Measurements from ENCODE around the gene SGK1. TPM values are rescaled to one million over a fixed set of nuclear protein-coding genes. Genes with fewer than 3 reads are reported as not detected.

The SGK1 gene
- 100 to 1,000 TPM in 3 of 8 experiments, 10 to 100 TPM in 4, 1 to 10 TPM in 1; 4.2 to 377 (median 21.4) TPM for total RNA-seq

GRCh38 chr6:134317471-134318131, at the start of gene SGK1:
Gene SGK1, minus strand, starts transcription at chr6:134318112. Its CDS starts 652 bp downstream, at chr6:134317460.
- ATAC-seq (replicated peaks in 6 of 8) = peak; percentile 84 to 96 (median 90)
- 0 to 8% (median 0%) methylated on average over 1 to 16 of the region's 33 CpGs; no CpG with 5 or more reads in 1 of the 10 experiments for WGBS, 10 experiments
- in situ Hi-C loops (cut with MboI; ENCODE audit: low pct_unique_long_range_greater_than_20kb in 2 of 9, low sequenced_read_pairs in 9 of 9, unreplicated experiment in 9 of 9) = no loop called here
- Histone ChIP-seq H3K4me1 (replicated peaks in 1 of 2) (peaks cover 0 to 8% of the 10 kb centered on the region in 2 donors), H3K27ac (peak within 1 kb of the TSS in 1 of 2 donors; percentile 32), H3K4me3 (peak within 1 kb of the TSS; percentile 37 to 54 (median 48))

DNA sequence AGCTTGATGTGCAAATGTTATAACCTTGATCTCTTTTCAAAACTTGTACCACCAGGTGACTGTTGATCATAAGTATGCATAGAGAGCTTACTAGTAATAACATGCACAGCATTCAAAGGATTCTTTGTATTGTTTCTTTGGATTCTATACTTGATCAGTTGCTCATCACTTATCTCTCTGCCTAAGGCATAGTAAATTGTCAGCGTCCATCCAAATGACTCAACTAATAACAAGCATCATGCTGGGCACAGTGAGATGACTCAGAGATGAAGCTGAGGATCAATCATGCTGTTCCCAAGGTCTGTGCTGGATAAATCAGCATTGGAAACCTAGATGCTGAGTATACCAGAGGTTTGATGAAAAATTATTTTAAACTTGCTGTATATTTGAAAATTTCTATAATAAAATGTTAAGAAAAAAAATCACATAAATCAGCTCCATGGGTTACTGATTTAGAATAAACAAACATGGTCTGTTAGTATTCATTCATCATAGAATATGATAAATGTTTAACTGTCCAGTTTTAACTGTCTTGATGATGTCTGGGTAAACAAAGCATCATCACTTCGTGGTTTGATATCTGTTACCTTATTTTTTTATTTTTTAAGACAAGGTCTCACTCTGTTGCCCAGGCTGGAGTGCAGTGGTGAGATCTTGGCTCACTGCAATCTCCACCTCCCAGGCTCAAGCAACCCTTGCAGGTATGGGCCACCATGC, 45.6 kb upstream of the SGK1 start:
- Histone ChIP-seq H3K27ac (no peak overlapping the region), H3K4me3 (no peak overlapping the region), H3K4me1 (replicated peaks in 1 of 2) (no peaks in the 10 kb centered on the region)
- in situ Hi-C loops (cut with MboI; ENCODE audit: low pct_unique_long_range_greater_than_20kb in 2 of 9, low sequenced_read_pairs in 9 of 9, unreplicated experiment in 9 of 9) = no loop called here
- ATAC-seq (replicated peaks in 6 of 8) = peak in 7 of 8 experiments; percentile 72 to 100 (median 80)
- 0 to 100% (median 36%) methylated on average over 1 to 2 of the region's 2 CpGs; no CpG with 5 or more reads in 1 of the 10 experiments for whole genome bisulfite sequencing, 10 experiments

GRCh38 chr6:134361011-134361410, 43.1 kb upstream of the SGK1 start:
- WGBS, 10 experiments = 84 to 100% (median 89%) methylated on average over 1 to 5 of the region's 6 CpGs; no CpG with 5 or more reads in 3 of the 10 experiments

DNA sequence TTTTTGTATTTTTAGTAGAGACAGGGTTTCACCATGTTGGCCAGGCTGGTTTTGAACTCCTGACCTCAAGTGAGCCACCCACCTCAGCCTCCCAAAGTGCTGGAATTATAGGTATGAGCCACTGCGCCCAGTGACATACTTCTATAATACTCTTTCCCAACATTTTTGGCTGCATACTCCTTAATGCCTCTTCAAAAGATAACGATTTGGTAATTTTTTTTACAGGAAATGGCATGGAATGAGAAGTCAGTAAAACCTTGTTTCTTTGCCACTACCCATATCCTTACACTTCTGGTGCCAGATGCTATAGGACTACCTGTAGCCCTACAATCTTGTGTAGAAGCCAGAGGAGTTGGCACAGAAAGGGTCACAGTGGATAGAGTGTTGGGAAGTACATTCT, 41.4 kb upstream of the SGK1 start:
- WGBS, 10 experiments = 40 to 100% (median 79%) methylated on average over 1 to 2 of the region's 2 CpGs; no CpG with 5 or more reads in 2 of the 10 experiments
- no peak overlapping the region for H3K4me3 ChIP-seq
- peaks cover 0 to 22% of the 10 kb centered on the region in 2 donors for H3K4me1 ChIP-seq (replicated peaks in 1 of 2)
- H3K27ac ChIP-seq = no peak overlapping the region
- ATAC-seq (replicated peaks in 6 of 8) = no peak
- in situ Hi-C loops (cut with MboI; ENCODE audit: low pct_unique_long_range_greater_than_20kb in 2 of 9, low sequenced_read_pairs in 9 of 9, unreplicated experiment in 9 of 9) = no loop called here

More at GRCh38 chr6:134361011-134361410, 43.1 kb upstream of the SGK1 start:
- no peak overlapping the region for H3K27ac ChIP-seq
- no peak for ATAC-seq (replicated peaks in 6 of 8)
- H3K4me1 ChIP-seq (replicated peaks in 1 of 2) = peaks cover 0 to 9% of the 10 kb centered on the region in 2 donors
- in situ Hi-C loops (cut with MboI; ENCODE audit: low pct_unique_long_range_greater_than_20kb in 2 of 9, low sequenced_read_pairs in 9 of 9, unreplicated experiment in 9 of 9) = no loop called here
- H3K4me3 ChIP-seq = no peak overlapping the region

- in situ Hi-C loops (cut with MboI; ENCODE audit: low pct_unique_long_range_greater_than_20kb in 2 of 9, low sequenced_read_pairs in 9 of 9, unreplicated experiment in 9 of 9) = no loop called here
- ATAC-seq (replicated peaks in 6 of 8) = peak in 1 of 8 experiments; percentile 50
- H3K27ac ChIP-seq = no peak overlapping the region
- WGBS, 10 experiments = 62 to 100% (median 86%) methylated on average over 1 to 4 of the region's 4 CpGs; no CpG with 5 or more reads in 1 of the 10 experiments
- H3K4me3 ChIP-seq = no peak overlapping the region
- peaks cover 0 to 22% of the 10 kb centered on the region in 2 donors for H3K4me1 ChIP-seq (replicated peaks in 1 of 2)
Measured at GRCh38 chr6:134358320-134358719, 40.4 kb upstream of the SGK1 start.

- in situ Hi-C loops (cut with MboI; ENCODE audit: low pct_unique_long_range_greater_than_20kb in 2 of 9, low sequenced_read_pairs in 9 of 9, unreplicated experiment in 9 of 9) = no loop called here
- WGBS, 10 experiments = 40 to 100% (median 83%) methylated on average over 1 to 2 of the region's 2 CpGs; no CpG with 5 or more reads in 1 of the 10 experiments
- H3K4me3 ChIP-seq = no peak overlapping the region
- ATAC-seq (replicated peaks in 6 of 8) = peak in 1 of 8 experiments; percentile 83
- H3K27ac ChIP-seq = no peak overlapping the region
- peaks cover 0 to 22% of the 10 kb centered on the region in 2 donors for H3K4me1 ChIP-seq (replicated peaks in 1 of 2)
Measured at GRCh38 chr6:134357022-134357487, 39.1 kb upstream of the SGK1 start.

- Histone ChIP-seq H3K4me3 (no peak overlapping the region), H3K27ac (no peak overlapping the region), H3K4me1 (replicated peaks in 1 of 2) (peaks cover 0 to 22% of the 10 kb centered on the region in 2 donors)
- in situ Hi-C loops (cut with MboI; ENCODE audit: low pct_unique_long_range_greater_than_20kb in 2 of 9, low sequenced_read_pairs in 9 of 9, unreplicated experiment in 9 of 9) = no loop called here
- ATAC-seq (replicated peaks in 6 of 8) = peak in 1 of 8 experiments; percentile 57
- WGBS, 10 experiments = 88 to 100% (median 93%) methylated on average over 2 to 3 of the region's 3 CpGs; no CpG with 5 or more reads in 3 of the 10 experiments
Measured at GRCh38 chr6:134356405-134356804, 38.5 kb upstream of the SGK1 start.

DNA sequence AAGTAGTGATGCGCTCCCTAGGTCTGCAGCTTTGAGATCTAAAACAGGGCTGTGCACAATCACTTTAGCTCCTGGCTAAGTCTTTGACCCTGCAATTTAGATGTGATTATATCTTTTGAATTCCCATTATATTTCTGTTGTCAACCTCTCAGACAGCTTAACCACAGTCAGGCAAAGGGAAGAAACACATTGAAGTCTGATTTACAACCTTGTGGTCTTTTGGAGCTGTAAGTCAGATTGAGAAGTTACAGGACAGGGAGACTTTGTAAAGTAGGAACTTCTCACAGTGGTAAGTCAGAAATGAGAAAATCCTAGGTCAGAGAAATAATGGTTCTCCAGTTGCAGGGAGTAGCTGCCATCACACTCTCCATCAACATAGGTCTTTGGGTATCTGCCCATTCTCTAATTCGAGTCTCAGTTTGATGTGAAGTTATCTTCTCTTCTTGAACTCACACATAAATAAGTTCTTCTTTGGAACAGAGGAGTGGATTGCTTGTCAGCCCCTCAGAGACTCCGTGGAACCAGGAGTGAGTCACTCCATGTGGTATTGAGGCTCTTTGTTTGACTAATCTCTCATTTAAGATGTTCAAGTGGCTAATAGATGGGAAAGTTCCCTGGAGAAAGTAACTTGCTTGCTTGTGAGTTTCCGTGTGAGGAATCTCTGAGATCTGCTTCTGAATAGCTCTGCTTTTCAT, 35.0 kb upstream of the SGK1 start:
- ATAC-seq (replicated peaks in 6 of 8) = no peak
- in situ Hi-C loops (cut with MboI; ENCODE audit: low pct_unique_long_range_greater_than_20kb in 2 of 9, low sequenced_read_pairs in 9 of 9, unreplicated experiment in 9 of 9) = no loop called here
- no peak overlapping the region for H3K4me3 ChIP-seq
- 17 to 100% (median 87%) methylated on average over 1 to 4 of the region's 4 CpGs for WGBS, 10 experiments
- H3K4me1 ChIP-seq (replicated peaks in 1 of 2) = peaks cover 0 to 22% of the 10 kb centered on the region in 2 donors
- no peak overlapping the region for H3K27ac ChIP-seq

GRCh38 chr6:134351615-134352474, 33.9 kb upstream of the SGK1 start:
- in situ Hi-C loops (cut with MboI; ENCODE audit: low pct_unique_long_range_greater_than_20kb in 2 of 9, low sequenced_read_pairs in 9 of 9, unreplicated experiment in 9 of 9) = no loop called here
- no peak for ATAC-seq (replicated peaks in 6 of 8)
- WGBS, 10 experiments = 61 to 95% (median 84%) methylated on average over 1 to 7 of the region's 7 CpGs; no CpG with 5 or more reads in 3 of the 10 experiments
- Histone ChIP-seq H3K4me1 (replicated peaks in 1 of 2) (peaks cover 0 to 20% of the 10 kb centered on the region in 2 donors), H3K27ac (no peak overlapping the region), H3K4me3 (no peak overlapping the region)

DNA sequence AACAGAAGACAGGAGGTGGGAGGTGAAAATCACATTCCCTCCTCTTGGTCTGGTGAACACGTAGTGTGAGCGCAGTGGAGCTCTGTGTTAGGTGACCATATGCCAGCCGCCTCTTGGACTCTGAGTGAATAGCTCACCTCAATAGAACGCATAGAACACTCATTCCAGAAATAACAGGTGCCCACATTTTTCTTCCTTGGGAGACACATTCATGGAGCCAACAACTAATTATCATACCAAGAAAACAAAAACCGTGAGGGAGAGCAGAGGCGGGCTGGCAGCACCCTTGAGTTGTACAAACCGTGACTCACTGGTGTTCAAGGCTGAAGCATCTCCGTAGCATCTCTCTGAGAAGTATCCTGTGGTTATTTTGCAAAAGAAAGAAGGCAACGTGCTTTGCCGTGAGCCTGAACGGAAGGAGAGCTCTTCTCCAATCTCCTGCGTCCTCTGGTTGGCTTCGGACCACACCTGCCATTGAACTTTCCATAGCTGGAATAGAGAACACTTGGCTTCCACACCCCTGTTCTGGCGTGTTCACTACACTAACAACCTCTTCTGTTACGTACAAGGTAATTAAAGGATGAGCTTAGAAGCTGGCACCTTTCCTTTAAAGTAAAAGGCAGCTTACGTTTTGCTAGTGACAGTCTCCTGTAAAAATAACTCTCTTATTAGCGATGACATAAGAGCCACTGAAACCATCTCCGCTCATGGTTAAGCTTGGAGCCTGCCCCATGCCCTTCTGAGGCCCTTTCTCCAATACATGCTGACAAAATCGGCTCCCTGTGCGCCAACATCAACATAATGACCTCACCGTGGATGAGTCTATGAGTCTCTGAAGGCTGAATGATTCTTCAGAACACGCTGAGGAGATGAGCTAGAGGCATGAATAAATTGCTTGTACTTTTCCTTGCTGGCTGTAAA, 30.2 kb upstream of the SGK1 start:
- Histone ChIP-seq H3K4me1 (replicated peaks in 1 of 2) (no peaks in the 10 kb centered on the region), H3K27ac (no peak overlapping the region), H3K4me3 (no peak overlapping the region)
- in situ Hi-C loops (cut with MboI; ENCODE audit: low pct_unique_long_range_greater_than_20kb in 2 of 9, low sequenced_read_pairs in 9 of 9, unreplicated experiment in 9 of 9) = no loop called here
- 33 to 93% (median 80%) methylated on average over 4 to 16 of the region's 22 CpGs; no CpG with 5 or more reads in 1 of the 10 experiments for WGBS, 10 experiments
- peak in 5 of 8 experiments; percentile 52 to 99 (median 89) for ATAC-seq (replicated peaks in 6 of 8)

- no peak overlapping the region for H3K27ac ChIP-seq
- no peaks in the 10 kb centered on the region for H3K4me1 ChIP-seq (replicated peaks in 1 of 2)
Measured at GRCh38 chr6:134346932-134347545, 29.1 kb upstream of the SGK1 start.

More at GRCh38 chr6:134346932-134347545, 29.1 kb upstream of the SGK1 start:
- no peak for ATAC-seq (replicated peaks in 6 of 8)
- WGBS, 10 experiments = 64 to 100% (median 92%) methylated on average over 1 to 7 of the region's 7 CpGs
- in situ Hi-C loops (cut with MboI; ENCODE audit: low pct_unique_long_range_greater_than_20kb in 2 of 9, low sequenced_read_pairs in 9 of 9, unreplicated experiment in 9 of 9) = no loop called here
- H3K4me3 ChIP-seq = no peak overlapping the region
